Liver (tissue), 9 donors: ENCODE measurements around the gene RAB27A. TPM values are rescaled to one million over a fixed set of nuclear protein-coding genes. Genes with fewer than 3 reads are reported as not detected.

Experiments used
- DNase-seq: peaks from one replicate; pipeline ENCODE4 v3.0.0-alpha.2; 2017; ENCODE audit warnings: low spot score
- H3K27ac ChIP-seq, 2 donors: one replicate each; pipeline ENCODE4 v1.7.0; 2013; ENCODE audit warnings: inconsistent platforms in 2 of 2, low read length in 2 of 2, control low read depth in 1 of 2, low read depth in 1 of 2, mild to moderate bottlenecking in 1 of 2
- H3K27me3 ChIP-seq, 4 donors: one replicate each; pipeline versions ENCODE4 v1.6.1 to v1.7.0; 2013; ENCODE audit warnings: low read length in 3 of 4, inconsistent platforms in 1 of 4, mild to moderate bottlenecking in 1 of 4, moderate library complexity in 1 of 4; ENCODE audit not compliant: control insufficient read depth in 4 of 4, insufficient read depth in 4 of 4
- H3K36me3 ChIP-seq, 4 donors: one replicate each; pipeline versions ENCODE4 v1.6.1 to v1.7.0; 2013; ENCODE audit warnings: low read length in 3 of 4, mild to moderate bottlenecking in 3 of 4, low read depth in 1 of 4, moderate library complexity in 1 of 4; ENCODE audit not compliant: control insufficient read depth in 4 of 4, insufficient read depth in 3 of 4
- H3K4me1 ChIP-seq, 4 donors: one replicate each; pipeline versions ENCODE4 v1.6.1 to v1.7.0; 2013; ENCODE audit warnings: low read length in 3 of 4, mild to moderate bottlenecking in 3 of 4, moderate library complexity in 1 of 4; ENCODE audit not compliant: control insufficient read depth in 4 of 4, insufficient read depth in 4 of 4
- H3K4me3 ChIP-seq, 3 donors: one replicate each; pipeline versions ENCODE4 v1.6.1 to v1.7.0; 2013; ENCODE audit warnings: low read length in 3 of 3, control low read depth in 1 of 3, low read depth in 1 of 3, mild to moderate bottlenecking in 1 of 3
- H3K9ac ChIP-seq, 2 donors: one replicate each; pipeline ENCODE4 v1.7.0; 2013; ENCODE audit warnings: low read length in 2 of 2, mild to moderate bottlenecking in 2 of 2, moderate library complexity in 2 of 2, control low read depth in 1 of 2, low read depth in 1 of 2
- H3K9me3 ChIP-seq, 4 donors: one replicate each; pipeline versions ENCODE4 v1.6.1 to v1.7.0; 2013; ENCODE audit warnings: low read length in 3 of 4; ENCODE audit not compliant: control insufficient read depth in 4 of 4
- EGR1 ChIP-seq, 2 donors: IDR thresholded peaks; 2 replicates each; pipeline ENCODE4 v1.6.1; 2016 to 2018; ENCODE audit warnings: antibody characterized with exemption in 2 of 2, low read depth in 2 of 2
- FOXA1 ChIP-seq: IDR thresholded peaks from 2 replicates; pipeline ENCODE4 v1.6.1; 2016; ENCODE audit warnings: antibody characterized with exemption
- FOXA2 ChIP-seq: IDR thresholded peaks from 2 replicates; pipeline ENCODE4 v1.6.1; 2016; ENCODE audit warnings: antibody characterized with exemption
- GABPA ChIP-seq, 2 donors: IDR thresholded peaks in 1 of 2; conservative IDR thresholded peaks in 1 of 2; 2 replicates each; pipeline ENCODE4 v1.6.1; 2016; ENCODE audit warnings: antibody characterized with exemption in 2 of 2, mild to moderate bottlenecking in 1 of 2, moderate library complexity in 1 of 2
- HNF4A ChIP-seq, 2 donors: conservative IDR thresholded peaks; 2 replicates each; pipeline ENCODE4 v1.6.1; 2016; ENCODE audit warnings: antibody characterized with exemption in 2 of 2, mild to moderate bottlenecking in 2 of 2
- HNF4G ChIP-seq: IDR thresholded peaks from 2 replicates; pipeline ENCODE4 v1.6.1; 2016; ENCODE audit warnings: antibody characterized with exemption
- JUND ChIP-seq, 2 donors: IDR thresholded peaks; 2 replicates each; pipeline ENCODE4 v1.6.1; 2016; ENCODE audit warnings: antibody characterized with exemption in 2 of 2
- NR2F2 ChIP-seq: IDR thresholded peaks from 2 replicates; pipeline ENCODE4 v1.6.1; 2016; ENCODE audit warnings: antibody characterized with exemption
- RAD21 ChIP-seq, 2 donors: IDR thresholded peaks; 2 replicates each; pipeline ENCODE4 v1.6.1; 2016; ENCODE audit warnings: antibody characterized with exemption in 2 of 2, mild to moderate bottlenecking in 2 of 2
- RXRA ChIP-seq, 2 donors: IDR thresholded peaks; 2 replicates each; pipeline ENCODE4 v1.6.1; 2017 to 2018; ENCODE audit warnings: antibody characterized with exemption in 2 of 2, mild to moderate bottlenecking in 1 of 2
- SP1 ChIP-seq: IDR thresholded peaks from 2 replicates; pipeline ENCODE4 v1.6.1; 2018; ENCODE audit warnings: antibody characterized with exemption, mild to moderate bottlenecking
- TAF1 ChIP-seq: conservative IDR thresholded peaks from 2 replicates; pipeline ENCODE4 v1.6.1; 2016; ENCODE audit warnings: antibody characterized with exemption, mild to moderate bottlenecking
- YY1 ChIP-seq: IDR thresholded peaks from 2 replicates; pipeline ENCODE4 v1.6.1; 2016; ENCODE audit warnings: antibody characterized with exemption, mild to moderate bottlenecking
- WGBS: extraction: QIAGEN DNeasy Blood & Tissue Kit; methylation state at CpG from one replicate; pipeline ENCODE4 v1.1.7; 2013; 5-methylcytosine and 5-hydroxymethylcytosine counted together
- polyA plus RNA-seq, 2 donors: library from polyadenylated mRNA; stranded (reverse) in 1 of 2; unstranded in 1 of 2; fragments of 200-250 nt in 1 of 2; fragments of >200 nt in 1 of 2; fragmentation: Nextera tagmentation in 1 of 2; extraction: Ambion mirVana in 1 of 2; gene quantifications; one replicate each; pipeline versions ENCODE4 v1.2.1 to v1.2.3, GENCODE V29; 2013 to 2015
- total RNA-seq, 2 donors: library from RNA; depleted of rRNA; stranded (reverse); fragments of >200 nt; gene quantifications; one replicate each; pipeline ENCODE4 v1.2.3, GENCODE V29; 2014
- TF ChIP-seq, protein P1 (sequence below): IDR thresholded peaks from 2 replicates; pipeline ENCODE4 v1.6.1; 2016; ENCODE audit warnings: antibody characterized with exemption
- TF ChIP-seq, protein P2 (sequence below): IDR thresholded peaks from 2 replicates; pipeline ENCODE4 v1.6.1; 2016; ENCODE audit warnings: antibody characterized with exemption, mild to moderate bottlenecking
- TF ChIP-seq, protein P3 (sequence below): IDR thresholded peaks from 2 replicates; pipeline ENCODE4 v1.6.1; 2016; ENCODE audit warnings: antibody characterized with exemption
- TF ChIP-seq, protein P4 (sequence below): IDR thresholded peaks from 2 replicates; pipeline ENCODE4 v1.6.1; 2016; ENCODE audit warnings: antibody characterized with exemption
- TF ChIP-seq, protein P5 (sequence below): fragments of 150-350 bp; IDR thresholded peaks from 2 replicates; pipeline ENCODE4 v1.5.1; 2017; ENCODE audit warnings: improper control_type of control experiment, low read depth, low read length; ENCODE audit not compliant: missing input control
- donor health status: healthy.
- donor health status: healthy.
- donor health status: healthy.
- donor health status: healthy.
- donor health status: healthy.

RAB27A gene
- total and polyA plus RNA-seq, 4 donors: 6.4 to 30.8 (median 24.9) TPM

DNA sequence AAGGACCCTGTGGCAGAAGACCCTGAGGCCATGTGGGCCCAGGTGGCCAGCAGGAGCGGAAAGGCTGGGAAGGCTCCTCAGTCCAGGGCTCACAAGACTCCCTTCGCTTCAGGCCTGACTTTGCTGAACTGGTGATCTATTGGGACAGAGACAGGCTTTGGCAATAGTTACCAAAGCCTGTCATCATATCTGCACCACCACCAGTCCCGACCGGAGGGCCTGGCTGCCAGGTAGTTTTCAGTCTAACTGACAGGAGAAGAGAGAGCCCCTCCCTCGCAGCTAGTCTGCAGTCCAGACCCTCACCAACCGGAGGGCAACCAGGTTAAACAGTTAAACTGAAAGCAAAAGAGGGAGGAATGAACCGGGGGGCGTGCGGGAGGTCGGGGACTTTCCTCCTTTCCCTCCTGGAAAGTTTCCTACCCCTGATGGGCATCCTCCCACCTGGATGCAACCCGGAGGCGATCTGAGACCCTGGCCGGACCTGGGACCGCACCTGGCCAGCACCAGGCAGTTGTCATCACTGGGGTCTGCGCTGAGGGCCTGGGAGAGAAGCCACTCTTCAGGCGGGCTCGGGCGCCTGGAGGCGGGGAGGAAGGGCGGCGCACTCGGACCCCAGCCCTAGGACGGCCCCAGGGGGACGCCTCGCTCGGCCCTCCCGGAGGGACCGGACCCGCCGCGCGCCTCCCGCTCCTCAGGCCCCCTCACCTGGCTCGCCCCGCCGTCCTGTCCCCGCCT, 435 bp downstream of the RAB27A start:
- H3K9ac ChIP-seq: peak overlapping the region; percentile 77 to 94
- no peaks in the 10 kb centered on the region for H3K36me3 ChIP-seq
- peak; percentile 25 for TF ChIP-seq SP1
- TF ChIP-seq HNF4G: no peak
- TF ChIP-seq GABPA (IDR thresholded peaks at IDR 0.05 in 1 of 2, conservative IDR thresholded peaks at IDR 0.05 in 1 of 2): no peak
- no peak for TF ChIP-seq EGR1 (IDR thresholded peaks at IDR 0.05; ENCODE audit: low read depth in 2 of 2)
- TF ChIP-seq, protein P1, sequence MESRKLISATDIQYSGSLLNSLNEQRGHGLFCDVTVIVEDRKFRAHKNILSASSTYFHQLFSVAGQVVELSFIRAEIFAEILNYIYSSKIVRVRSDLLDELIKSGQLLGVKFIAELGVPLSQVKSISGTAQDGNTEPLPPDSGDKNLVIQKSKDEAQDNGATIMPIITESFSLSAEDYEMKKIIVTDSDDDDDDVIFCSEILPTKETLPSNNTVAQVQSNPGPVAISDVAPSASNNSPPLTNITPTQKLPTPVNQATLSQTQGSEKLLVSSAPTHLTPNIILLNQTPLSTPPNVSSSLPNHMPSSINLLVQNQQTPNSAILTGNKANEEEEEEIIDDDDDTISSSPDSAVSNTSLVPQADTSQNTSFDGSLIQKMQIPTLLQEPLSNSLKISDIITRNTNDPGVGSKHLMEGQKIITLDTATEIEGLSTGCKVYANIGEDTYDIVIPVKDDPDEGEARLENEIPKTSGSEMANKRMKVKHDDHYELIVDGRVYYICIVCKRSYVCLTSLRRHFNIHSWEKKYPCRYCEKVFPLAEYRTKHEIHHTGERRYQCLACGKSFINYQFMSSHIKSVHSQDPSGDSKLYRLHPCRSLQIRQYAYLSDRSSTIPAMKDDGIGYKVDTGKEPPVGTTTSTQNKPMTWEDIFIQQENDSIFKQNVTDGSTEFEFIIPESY: no peak
- TF ChIP-seq, protein P2, sequence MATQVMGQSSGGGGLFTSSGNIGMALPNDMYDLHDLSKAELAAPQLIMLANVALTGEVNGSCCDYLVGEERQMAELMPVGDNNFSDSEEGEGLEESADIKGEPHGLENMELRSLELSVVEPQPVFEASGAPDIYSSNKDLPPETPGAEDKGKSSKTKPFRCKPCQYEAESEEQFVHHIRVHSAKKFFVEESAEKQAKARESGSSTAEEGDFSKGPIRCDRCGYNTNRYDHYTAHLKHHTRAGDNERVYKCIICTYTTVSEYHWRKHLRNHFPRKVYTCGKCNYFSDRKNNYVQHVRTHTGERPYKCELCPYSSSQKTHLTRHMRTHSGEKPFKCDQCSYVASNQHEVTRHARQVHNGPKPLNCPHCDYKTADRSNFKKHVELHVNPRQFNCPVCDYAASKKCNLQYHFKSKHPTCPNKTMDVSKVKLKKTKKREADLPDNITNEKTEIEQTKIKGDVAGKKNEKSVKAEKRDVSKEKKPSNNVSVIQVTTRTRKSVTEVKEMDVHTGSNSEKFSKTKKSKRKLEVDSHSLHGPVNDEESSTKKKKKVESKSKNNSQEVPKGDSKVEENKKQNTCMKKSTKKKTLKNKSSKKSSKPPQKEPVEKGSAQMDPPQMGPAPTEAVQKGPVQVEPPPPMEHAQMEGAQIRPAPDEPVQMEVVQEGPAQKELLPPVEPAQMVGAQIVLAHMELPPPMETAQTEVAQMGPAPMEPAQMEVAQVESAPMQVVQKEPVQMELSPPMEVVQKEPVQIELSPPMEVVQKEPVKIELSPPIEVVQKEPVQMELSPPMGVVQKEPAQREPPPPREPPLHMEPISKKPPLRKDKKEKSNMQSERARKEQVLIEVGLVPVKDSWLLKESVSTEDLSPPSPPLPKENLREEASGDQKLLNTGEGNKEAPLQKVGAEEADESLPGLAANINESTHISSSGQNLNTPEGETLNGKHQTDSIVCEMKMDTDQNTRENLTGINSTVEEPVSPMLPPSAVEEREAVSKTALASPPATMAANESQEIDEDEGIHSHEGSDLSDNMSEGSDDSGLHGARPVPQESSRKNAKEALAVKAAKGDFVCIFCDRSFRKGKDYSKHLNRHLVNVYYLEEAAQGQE: no peak
- TF ChIP-seq RAD21 (IDR thresholded peaks at IDR 0.05): peak; percentile 4 to 48
- no peak for TF ChIP-seq TAF1
- TF ChIP-seq, protein P3, sequence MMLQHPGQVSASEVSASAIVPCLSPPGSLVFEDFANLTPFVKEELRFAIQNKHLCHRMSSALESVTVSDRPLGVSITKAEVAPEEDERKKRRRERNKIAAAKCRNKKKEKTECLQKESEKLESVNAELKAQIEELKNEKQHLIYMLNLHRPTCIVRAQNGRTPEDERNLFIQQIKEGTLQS: peak; percentile 47
- peak; percentile 31 to 40 for TF ChIP-seq RXRA (IDR thresholded peaks at IDR 0.05)
- no peak for TF ChIP-seq FOXA1
- TF ChIP-seq YY1: no peak
- TF ChIP-seq, protein P4, sequence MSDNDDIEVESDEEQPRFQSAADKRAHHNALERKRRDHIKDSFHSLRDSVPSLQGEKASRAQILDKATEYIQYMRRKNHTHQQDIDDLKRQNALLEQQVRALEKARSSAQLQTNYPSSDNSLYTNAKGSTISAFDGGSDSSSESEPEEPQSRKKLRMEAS: no peak
- no peak for TF ChIP-seq JUND (IDR thresholded peaks at IDR 0.05)
- TF ChIP-seq, protein P5, sequence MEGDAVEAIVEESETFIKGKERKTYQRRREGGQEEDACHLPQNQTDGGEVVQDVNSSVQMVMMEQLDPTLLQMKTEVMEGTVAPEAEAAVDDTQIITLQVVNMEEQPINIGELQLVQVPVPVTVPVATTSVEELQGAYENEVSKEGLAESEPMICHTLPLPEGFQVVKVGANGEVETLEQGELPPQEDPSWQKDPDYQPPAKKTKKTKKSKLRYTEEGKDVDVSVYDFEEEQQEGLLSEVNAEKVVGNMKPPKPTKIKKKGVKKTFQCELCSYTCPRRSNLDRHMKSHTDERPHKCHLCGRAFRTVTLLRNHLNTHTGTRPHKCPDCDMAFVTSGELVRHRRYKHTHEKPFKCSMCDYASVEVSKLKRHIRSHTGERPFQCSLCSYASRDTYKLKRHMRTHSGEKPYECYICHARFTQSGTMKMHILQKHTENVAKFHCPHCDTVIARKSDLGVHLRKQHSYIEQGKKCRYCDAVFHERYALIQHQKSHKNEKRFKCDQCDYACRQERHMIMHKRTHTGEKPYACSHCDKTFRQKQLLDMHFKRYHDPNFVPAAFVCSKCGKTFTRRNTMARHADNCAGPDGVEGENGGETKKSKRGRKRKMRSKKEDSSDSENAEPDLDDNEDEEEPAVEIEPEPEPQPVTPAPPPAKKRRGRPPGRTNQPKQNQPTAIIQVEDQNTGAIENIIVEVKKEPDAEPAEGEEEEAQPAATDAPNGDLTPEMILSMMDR: no peak
- peak; percentile 26 to 35 for TF ChIP-seq HNF4A (conservative IDR thresholded peaks at IDR 0.05)
- no peak for TF ChIP-seq NR2F2
- TF ChIP-seq FOXA2: no peak
- no peaks in the 10 kb centered on the region for H3K9me3 ChIP-seq
- H3K4me3 ChIP-seq: peak overlapping the region; percentile 74 to 96 (median 82)
- H3K4me1 ChIP-seq: peaks cover 0 to 10% (median 6%) of the 10 kb centered on the region in 4 donors
- 2% methylated on average over 37 of the region's 37 CpGs for WGBS
- peak; percentile 40 for DNase-seq
- no peaks in the 10 kb centered on the region for H3K27me3 ChIP-seq
- H3K27ac ChIP-seq: peak overlapping the region; percentile 89 to 96
